GM13976 (cell line): ENCODE measurements around the gene CNIH1.

Experiments
- DNase-seq: peaks from one replicate; pipeline ENCODE4 v3.0.0; 2012; ENCODE audit warnings: low spot score
- in situ Hi-C: fragments of 300-500 bp; cut with MboI; formaldehyde crosslinking; loops from one replicate; pipeline ENCODE4 v1.12.0; 2022; ENCODE audit warnings: low sequenced_read_pairs, mixed read lengths, inconsistent platforms; ENCODE audit not compliant: unreplicated experiment
- TF ChIP-seq, protein P1 (sequence below): IDR thresholded peaks from 2 replicates; pipeline ENCODE4 v1.5.1; 2012; ENCODE audit warnings: borderline replicate concordance, mild to moderate bottlenecking; ENCODE audit not compliant: insufficient read depth; ENCODE audit errors: extremely low read depth, missing control alignments, control extremely low read depth

The CNIH1 gene

DNA sequence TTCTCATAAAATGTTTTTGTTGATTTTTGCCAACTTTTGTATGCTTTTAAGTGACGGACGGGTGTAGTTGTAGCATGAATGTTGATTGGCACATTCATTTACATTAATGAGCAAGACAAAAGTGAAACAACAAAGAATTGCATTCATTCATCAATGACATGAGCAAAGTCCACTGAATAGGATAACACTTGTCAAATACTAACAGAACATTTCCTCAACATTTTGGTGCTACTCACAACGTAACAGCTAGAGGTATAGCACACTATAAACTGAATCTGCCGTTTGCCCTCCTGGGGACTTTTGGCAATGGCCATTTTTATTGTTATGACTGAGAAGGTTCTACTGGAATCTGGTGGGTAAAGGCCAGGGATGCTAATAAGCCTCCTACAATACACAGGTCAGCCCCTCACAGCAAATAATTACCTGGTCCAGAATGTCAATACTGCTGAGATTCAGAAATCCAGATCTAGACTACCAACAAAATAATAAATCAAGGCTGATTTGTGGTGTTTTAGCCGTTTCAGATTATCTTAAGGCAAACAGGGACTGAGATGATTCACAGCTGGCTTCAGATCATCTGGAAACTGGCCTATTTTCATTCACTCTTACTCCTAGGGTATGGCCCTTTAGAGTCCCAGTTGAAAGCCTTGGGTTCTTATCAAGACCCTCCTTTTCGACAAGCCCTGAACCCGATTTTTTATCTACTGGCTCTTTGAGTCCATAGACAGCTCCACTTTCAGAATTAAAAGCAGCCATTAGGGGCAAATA is 66.9 kb downstream of the CNIH1 start:
- TF ChIP-seq, protein P1, sequence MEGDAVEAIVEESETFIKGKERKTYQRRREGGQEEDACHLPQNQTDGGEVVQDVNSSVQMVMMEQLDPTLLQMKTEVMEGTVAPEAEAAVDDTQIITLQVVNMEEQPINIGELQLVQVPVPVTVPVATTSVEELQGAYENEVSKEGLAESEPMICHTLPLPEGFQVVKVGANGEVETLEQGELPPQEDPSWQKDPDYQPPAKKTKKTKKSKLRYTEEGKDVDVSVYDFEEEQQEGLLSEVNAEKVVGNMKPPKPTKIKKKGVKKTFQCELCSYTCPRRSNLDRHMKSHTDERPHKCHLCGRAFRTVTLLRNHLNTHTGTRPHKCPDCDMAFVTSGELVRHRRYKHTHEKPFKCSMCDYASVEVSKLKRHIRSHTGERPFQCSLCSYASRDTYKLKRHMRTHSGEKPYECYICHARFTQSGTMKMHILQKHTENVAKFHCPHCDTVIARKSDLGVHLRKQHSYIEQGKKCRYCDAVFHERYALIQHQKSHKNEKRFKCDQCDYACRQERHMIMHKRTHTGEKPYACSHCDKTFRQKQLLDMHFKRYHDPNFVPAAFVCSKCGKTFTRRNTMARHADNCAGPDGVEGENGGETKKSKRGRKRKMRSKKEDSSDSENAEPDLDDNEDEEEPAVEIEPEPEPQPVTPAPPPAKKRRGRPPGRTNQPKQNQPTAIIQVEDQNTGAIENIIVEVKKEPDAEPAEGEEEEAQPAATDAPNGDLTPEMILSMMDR: no peak
- no peak for DNase-seq
- in situ Hi-C loops: no loop called here
